H54 (cell line): ENCODE measurements around the gene TMEM169.

Experiments
- DNase-seq: peaks from one replicate; pipeline ENCODE4 v3.0.0; 2011; ENCODE audit warnings: low spot score, mixed read lengths; ENCODE audit not compliant: insufficient read length
- FAIRE-seq: peaks from 3 replicates; lab custom pipeline; 2011; peaks lifted over from hg19 to GRCh38; lab: Jason Lieb, UNC
- POLR2A ChIP-seq: IDR thresholded peaks from 2 replicates; pipeline ENCODE4 v1.6.1; 2011; ENCODE audit warnings: low read depth, mild to moderate bottlenecking, low read length

Gene TMEM169

GRCh38 chr2:216057688-216058193, 24.0 kb upstream of the TMEM169 start:
- TF ChIP-seq POLR2A = no peak
- DNase-seq = no peak
- peak; percentile 73 for FAIRE-seq

GRCh38 chr2:216059233-216059834, 22.4 kb upstream of the TMEM169 start:
- TF ChIP-seq POLR2A = no peak
- FAIRE-seq = peak; percentile 23
- DNase-seq = no peak

DNA sequence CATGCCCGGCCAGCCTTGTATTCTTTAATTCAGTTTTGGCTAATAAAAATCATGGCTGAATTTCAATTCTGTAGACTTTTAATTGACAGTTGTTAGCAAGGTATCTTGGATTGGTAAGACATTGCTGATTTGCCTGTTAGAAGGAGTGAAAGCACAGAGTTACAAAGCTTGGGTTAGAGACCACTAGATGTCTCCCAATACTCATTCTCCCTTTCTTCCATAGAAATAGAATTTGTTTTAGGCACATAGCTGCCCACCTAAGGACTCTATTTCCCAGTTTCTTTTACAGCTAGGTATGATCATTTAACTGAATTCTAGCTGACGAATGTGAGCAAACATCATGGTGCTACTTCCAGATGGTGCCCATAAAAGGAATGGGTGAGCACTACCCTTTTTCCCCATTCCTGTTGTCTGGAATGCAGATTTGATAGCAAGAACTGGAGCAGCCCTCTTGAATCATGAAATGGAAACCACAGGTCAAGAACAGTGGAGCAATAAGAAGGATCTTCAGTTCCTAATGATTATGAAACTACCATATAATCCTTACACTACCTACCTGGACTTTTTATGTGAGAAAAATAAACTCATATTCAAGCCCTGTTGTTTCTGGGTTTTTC, 17.6 kb upstream of the TMEM169 start:
- DNase-seq (no peak), FAIRE-seq (peak; percentile 43)
- TF ChIP-seq POLR2A = no peak

DNA sequence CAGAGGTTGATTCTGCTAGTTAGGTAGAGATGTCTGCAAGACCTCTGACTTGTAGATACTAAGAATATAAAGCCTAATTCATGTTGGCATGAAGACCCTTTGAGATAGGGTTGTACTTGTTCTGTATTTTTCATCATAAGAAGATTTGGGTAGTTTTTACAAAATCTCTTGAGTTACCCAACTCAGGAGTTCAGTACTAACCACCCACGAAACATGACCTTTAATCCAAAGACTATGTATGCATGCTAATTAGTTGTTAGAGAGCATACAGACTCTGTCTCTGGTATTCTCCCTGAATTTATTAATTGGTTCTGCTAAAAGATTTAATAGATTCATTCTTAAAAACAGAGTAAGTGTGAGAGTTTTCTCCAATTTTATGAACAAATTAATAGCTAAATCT, 17.1 kb upstream of the TMEM169 start:
- DNase-seq (no peak), FAIRE-seq (no peak)
- no peak for TF ChIP-seq POLR2A

DNA sequence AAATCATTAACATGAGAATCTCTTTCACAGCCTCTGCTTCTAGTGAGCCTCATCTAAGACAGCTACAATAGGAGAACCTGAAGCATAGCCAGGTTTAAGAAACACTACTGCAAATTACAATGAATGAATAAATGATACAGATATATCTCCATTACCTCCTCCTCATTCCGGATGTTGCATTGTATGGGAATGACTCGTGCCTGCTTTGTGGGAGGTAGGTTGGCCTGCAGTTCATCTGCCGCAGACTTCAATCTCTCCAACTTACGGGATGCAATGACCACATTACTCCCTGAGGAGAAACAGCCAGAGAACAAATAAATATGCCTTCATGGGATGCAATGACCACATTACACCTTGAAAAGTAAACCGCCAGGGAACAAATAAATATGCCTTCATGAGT, 15.5 kb upstream of the TMEM169 start:
- FAIRE-seq = peak; percentile 81
- DNase-seq = no peak
- TF ChIP-seq POLR2A = no peak

GRCh38 chr2:216069028-216069427, 12.7 kb upstream of the TMEM169 start:
- no peak for TF ChIP-seq POLR2A
- FAIRE-seq (no peak), DNase-seq (no peak)

DNA sequence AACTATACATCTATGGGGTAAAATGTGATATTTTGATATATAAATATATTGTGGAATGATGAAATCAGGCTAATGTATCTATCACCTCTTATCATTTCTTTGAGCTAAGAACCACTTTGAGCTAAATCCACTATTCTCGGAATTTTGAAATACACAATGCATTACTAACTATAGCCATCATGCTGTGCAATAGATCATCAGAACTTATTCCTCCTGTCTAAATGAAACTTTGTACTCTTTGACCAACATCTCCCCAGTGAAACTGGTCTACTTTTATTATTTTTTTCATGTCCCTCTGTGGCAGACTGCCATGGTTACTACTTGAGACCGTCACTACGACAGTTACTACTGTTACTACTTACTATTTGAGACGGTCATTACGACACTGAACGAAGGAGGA, 11.5 kb upstream of the TMEM169 start:
- FAIRE-seq (no peak), DNase-seq (no peak)
- TF ChIP-seq POLR2A = no peak

DNA sequence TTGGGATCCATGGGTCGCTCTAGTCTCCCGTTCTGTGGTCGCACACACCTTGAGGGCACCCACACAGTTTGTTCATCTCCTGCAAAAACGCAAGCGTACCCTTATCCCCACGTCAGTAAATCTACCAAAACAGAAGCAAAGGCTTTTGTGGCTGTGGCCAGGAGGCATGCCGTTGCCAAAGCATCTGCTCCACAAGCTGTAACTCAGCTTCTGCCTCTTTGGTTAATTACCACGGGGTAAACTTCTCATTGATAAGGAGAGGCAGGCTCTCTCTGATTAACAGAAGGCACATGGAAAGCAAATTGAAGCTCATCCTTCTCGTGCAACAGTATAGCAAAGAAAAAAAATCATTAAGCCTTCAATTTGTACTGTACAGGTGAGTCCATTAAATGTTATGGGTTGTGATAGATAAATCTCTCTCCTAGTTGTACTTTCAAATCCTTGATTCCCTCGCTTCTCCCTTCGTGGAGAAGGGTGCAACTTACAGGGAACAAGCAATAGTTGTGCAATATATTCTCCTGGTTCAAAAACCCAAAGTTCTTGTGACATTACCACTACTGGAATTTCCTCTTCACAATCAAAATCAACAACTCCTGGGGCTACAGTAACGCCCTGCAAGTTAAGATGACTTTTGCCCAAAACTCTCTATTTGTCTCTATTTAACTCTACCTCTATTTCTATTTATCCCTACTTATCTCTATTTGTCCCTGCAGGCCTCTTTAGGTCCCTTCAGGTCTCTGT, 10.4 kb upstream of the TMEM169 start:
- DNase-seq (no peak), FAIRE-seq (no peak)
- TF ChIP-seq POLR2A = no peak

DNA sequence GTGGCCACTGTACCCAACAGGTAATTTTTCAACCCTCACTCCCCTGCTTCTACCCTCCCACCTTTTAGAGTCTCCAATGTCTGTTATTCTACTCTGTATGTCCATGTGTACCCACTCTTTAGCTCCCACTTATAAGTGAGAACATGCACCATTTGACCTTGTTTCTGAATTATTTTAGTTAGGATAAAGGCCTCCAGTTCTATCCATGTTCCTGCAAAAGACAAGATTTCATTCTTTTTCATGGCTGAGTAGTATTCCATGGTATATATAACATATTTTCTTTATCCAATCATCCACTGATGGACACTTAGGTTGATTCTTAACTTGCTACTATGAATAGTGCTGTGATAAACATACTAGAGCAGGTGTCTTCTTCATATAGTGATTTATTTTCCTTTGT, 9.2 kb upstream of the TMEM169 start:
- DNase-seq = no peak

GRCh38 chr2:216073773-216074172, 7.9 kb upstream of the TMEM169 start:
- no peak for FAIRE-seq
- DNase-seq = no peak
- TF ChIP-seq POLR2A = no peak

More for the DNA sequence above, 9.2 kb upstream of the TMEM169 start:
- FAIRE-seq = no peak
- no peak for TF ChIP-seq POLR2A

GRCh38 chr2:216074380-216074779, 7.3 kb upstream of the TMEM169 start:
- DNase-seq = no peak
- no peak for FAIRE-seq
- TF ChIP-seq POLR2A = no peak

GRCh38 chr2:216074794-216075193, 6.9 kb upstream of the TMEM169 start:
- no peak for TF ChIP-seq POLR2A
- DNase-seq = no peak
- peak; percentile 89 for FAIRE-seq

- DNase-seq (no peak), FAIRE-seq (no peak)
- TF ChIP-seq POLR2A = no peak
These were observed 5.9 kb upstream of the TMEM169 start for GRCh38 chr2:216075510-216076485.
